GM19372 (cell line): Measurements from ENCODE around the gene OR9A4.

Source experiments
- ATAC-seq: cut with Tn5 transposase; IDR thresholded peaks from one replicate; pipeline ENCODE4 v1.9.1; 2021; ENCODE audit warnings: mild to moderate bottlenecking, low read depth, moderate library complexity; ENCODE audit not compliant: unreplicated experiment

OR9A4 gene

GRCh38 chr7:141945356-141945755 is 29.2 kb downstream of the OR9A4 start:
- no peak for ATAC-seq

GRCh38 chr7:141946796-141947195 is 30.6 kb downstream of the OR9A4 start, which contains the start of gene CLEC5A:
TSS of gene CLEC5A (minus strand) at chr7:141946974. CDS start at chr7:141946292, 682 bp downstream.
- ATAC-seq = no peak

GRCh38 chr7:141949021-141949420 is 32.8 kb downstream of the OR9A4 start:
- ATAC-seq = no peak

- no peak for ATAC-seq
Observed at GRCh38 chr7:141949451-141949850, 33.3 kb downstream of the OR9A4 start.

DNA sequence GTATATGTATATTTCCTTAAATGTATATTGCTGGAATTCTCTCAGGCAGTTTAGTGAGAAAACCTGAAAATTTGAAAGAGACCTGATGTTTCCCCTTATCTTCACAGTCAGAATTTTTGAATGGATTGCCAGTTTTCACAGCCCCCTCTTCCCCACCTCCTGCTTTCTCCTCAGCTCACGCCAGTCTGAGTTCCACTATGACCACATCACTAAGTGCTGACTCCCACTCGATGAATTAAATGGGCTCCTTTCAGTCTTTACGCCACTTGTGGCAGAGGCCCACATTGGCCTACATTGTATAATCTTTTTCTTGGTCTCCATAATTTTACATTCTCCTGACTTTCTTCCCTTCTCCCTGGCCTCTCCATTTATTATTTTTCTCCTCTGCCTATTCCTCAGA is 33.7 kb downstream of the OR9A4 start:
- no peak for ATAC-seq

- ATAC-seq = no peak
Observed at GRCh38 chr7:141950806-141951205, 34.6 kb downstream of the OR9A4 start.

DNA sequence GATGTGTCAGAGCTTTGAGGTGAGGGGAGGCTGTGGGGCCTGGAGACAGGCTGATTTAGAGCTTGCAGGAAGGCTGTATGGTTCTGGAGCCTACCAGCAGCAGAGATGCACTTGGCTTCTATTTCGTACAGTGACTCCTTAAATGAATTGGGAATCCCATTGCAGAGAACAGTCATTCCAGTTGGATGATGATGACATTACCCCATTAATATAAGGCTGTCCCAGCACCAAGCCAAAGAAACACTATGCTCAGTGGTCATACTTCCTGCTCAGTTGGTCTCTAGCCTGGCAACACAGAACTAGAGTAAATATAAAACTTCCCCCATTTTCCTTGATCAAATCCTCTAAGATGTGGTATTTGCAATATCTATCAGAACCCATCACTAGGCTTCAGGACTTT is 36.3 kb downstream of the OR9A4 start:
- ATAC-seq = no peak

- no peak for ATAC-seq
Observed at GRCh38 chr7:141954334-141954733, 38.1 kb downstream of the OR9A4 start.

GRCh38 chr7:141956084-141956483 is 39.9 kb downstream of the OR9A4 start:
- no peak for ATAC-seq

GRCh38 chr7:141960687-141961422 is 44.7 kb downstream of the OR9A4 start:
- ATAC-seq = peak; percentile 96
